ENCODE data around the gene ANKRD44.

DNA sequence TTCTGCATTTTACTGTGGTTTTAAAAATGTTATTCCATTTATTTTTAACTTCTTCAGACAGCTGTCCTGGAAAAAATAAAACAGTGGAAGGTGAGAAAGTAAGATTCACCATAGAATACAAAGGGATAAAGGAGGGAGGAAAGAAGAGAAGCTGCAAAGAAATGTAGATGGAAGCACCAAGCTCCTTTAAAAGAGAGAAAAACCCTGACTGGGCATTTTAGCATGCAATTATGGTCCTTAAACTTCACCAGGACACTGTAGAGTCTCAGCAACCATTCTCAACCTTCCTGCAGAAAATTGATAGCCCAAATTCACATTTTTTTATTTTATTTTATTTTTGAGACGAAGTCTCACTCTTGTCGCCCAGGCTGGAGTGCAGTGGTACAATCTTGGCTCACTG lies 11.6 kb upstream of the ANKRD44 start:
- TF ChIP-seq NR3C1 (IDR thresholded peaks at IDR 0.05) (no peak), SMC3 (IDR thresholded peaks at IDR 0.05) (no peak), ZSCAN20 (CRISPR knock-in tag; IDR thresholded peaks at IDR 0.05) (no peak), CTCF (IDR thresholded peaks at IDR 0.05) (no peak), JUN (IDR thresholded peaks at IDR 0.05) (no peak), POLR2AphosphoS2 (conservative IDR thresholded peaks at IDR 0.05; ENCODE audit: low read length) (no peak), BHLHE40 (IDR thresholded peaks at IDR 0.05; ENCODE audit: low read depth, low read length) (no peak), POLR2A (IDR thresholded peaks at IDR 0.05; ENCODE audit: low read length) (no peak)
- TF ChIP-seq, protein P1, sequence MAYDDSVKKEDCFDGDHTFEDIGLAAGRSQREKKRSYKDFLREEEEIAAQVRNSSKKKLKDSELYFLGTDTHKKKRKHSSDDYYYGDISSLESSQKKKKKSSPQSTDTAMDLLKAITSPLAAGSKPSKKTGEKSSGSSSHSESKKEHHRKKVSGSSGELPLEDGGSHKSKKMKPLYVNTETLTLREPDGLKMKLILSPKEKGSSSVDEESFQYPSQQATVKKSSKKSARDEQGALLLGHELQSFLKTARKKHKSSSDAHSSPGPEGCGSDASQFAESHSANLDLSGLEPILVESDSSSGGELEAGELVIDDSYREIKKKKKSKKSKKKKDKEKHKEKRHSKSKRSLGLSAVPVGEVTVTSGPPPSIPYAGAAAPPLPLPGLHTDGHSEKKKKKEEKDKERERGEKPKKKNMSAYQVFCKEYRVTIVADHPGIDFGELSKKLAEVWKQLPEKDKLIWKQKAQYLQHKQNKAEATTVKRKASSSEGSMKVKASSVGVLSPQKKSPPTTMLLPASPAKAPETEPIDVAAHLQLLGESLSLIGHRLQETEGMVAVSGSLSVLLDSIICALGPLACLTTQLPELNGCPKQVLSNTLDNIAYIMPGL (CRISPR knock-in tag; IDR thresholded peaks at IDR 0.05; ENCODE audit: borderline replicate concordance) = no peak
- TF ChIP-seq, protein P2, sequence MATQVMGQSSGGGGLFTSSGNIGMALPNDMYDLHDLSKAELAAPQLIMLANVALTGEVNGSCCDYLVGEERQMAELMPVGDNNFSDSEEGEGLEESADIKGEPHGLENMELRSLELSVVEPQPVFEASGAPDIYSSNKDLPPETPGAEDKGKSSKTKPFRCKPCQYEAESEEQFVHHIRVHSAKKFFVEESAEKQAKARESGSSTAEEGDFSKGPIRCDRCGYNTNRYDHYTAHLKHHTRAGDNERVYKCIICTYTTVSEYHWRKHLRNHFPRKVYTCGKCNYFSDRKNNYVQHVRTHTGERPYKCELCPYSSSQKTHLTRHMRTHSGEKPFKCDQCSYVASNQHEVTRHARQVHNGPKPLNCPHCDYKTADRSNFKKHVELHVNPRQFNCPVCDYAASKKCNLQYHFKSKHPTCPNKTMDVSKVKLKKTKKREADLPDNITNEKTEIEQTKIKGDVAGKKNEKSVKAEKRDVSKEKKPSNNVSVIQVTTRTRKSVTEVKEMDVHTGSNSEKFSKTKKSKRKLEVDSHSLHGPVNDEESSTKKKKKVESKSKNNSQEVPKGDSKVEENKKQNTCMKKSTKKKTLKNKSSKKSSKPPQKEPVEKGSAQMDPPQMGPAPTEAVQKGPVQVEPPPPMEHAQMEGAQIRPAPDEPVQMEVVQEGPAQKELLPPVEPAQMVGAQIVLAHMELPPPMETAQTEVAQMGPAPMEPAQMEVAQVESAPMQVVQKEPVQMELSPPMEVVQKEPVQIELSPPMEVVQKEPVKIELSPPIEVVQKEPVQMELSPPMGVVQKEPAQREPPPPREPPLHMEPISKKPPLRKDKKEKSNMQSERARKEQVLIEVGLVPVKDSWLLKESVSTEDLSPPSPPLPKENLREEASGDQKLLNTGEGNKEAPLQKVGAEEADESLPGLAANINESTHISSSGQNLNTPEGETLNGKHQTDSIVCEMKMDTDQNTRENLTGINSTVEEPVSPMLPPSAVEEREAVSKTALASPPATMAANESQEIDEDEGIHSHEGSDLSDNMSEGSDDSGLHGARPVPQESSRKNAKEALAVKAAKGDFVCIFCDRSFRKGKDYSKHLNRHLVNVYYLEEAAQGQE (IDR thresholded peaks at IDR 0.05) = no peak

Data from A549 (cell line).